ENCODE data around the gene UROC1. TPM values are rescaled to one million over a fixed set of nuclear protein-coding genes. Genes with fewer than 3 reads are reported as not detected.

The UROC1 gene
- total RNA-seq, 6 donors from 2014 or later, result not detected

- no peak overlapping the region for H3K4me3 ChIP-seq
- ATAC-seq (ENCODE audit: low FRiP score in 2 of 2) (no peak), DNase-seq (no peak)
- no peaks in the 10 kb centered on the region for H3K36me3 ChIP-seq
- H3K9me3 ChIP-seq, result no peaks in the 10 kb centered on the region
- peaks cover 0 to 3% (median 0%) of the 10 kb centered on the region in 4 donors for H3K4me1 ChIP-seq
- H3K27me3 ChIP-seq, result no peaks in the 10 kb centered on the region
- no peak overlapping the region for H3K27ac ChIP-seq
- TF ChIP-seq EP300 (IDR thresholded peaks at IDR 0.05) (no peak), POLR2AphosphoS5 (IDR thresholded peaks at IDR 0.05) (no peak), POLR2A (IDR thresholded peaks at IDR 0.05) (no peak), CTCF (IDR thresholded peaks at IDR 0.05) (no peak)
- 60 to 75% methylated on average over 11 to 18 of the region's 18 CpGs for WGBS, 2 donors
These were observed 7.8 kb downstream of the UROC1 start for GRCh38 chr3:126509597-126510307.

- WGBS, 2 donors, result 86 to 92% methylated on average over 3 to 4 of the region's 4 CpGs
- Histone ChIP-seq H3K4me1 (peaks cover 0 to 3% (median 0%) of the 10 kb centered on the region in 4 donors), H3K36me3 (no peaks in the 10 kb centered on the region), H3K27me3 (no peaks in the 10 kb centered on the region), H3K27ac (no peak overlapping the region), H3K4me3 (no peak overlapping the region), H3K9me3 (no peaks in the 10 kb centered on the region)
- ATAC-seq (ENCODE audit: low FRiP score in 2 of 2) (no peak), DNase-seq (no peak)
- TF ChIP-seq POLR2AphosphoS5 (IDR thresholded peaks at IDR 0.05), result no peak
- no peak for TF ChIP-seq CTCF (IDR thresholded peaks at IDR 0.05)
- TF ChIP-seq EP300 (IDR thresholded peaks at IDR 0.05), result no peak
- no peak for TF ChIP-seq POLR2A (IDR thresholded peaks at IDR 0.05)
These were observed 9.0 kb downstream of the UROC1 start for GRCh38 chr3:126508564-126508964.

GRCh38 chr3:126507886-126508285 lies 9.7 kb downstream of the UROC1 start:
- Histone ChIP-seq H3K27me3 (no peaks in the 10 kb centered on the region), H3K9me3 (no peaks in the 10 kb centered on the region), H3K36me3 (no peaks in the 10 kb centered on the region), H3K4me3 (no peak overlapping the region), H3K27ac (no peak overlapping the region), H3K4me1 (peaks cover 0 to 3% (median 0%) of the 10 kb centered on the region in 4 donors)
- TF ChIP-seq POLR2AphosphoS5 (IDR thresholded peaks at IDR 0.05) (no peak), POLR2A (IDR thresholded peaks at IDR 0.05) (no peak), CTCF (IDR thresholded peaks at IDR 0.05) (no peak), EP300 (IDR thresholded peaks at IDR 0.05) (no peak)
- 84 to 95% methylated on average over 6 to 9 of the region's 9 CpGs for WGBS, 2 donors
- DNase-seq (no peak), ATAC-seq (ENCODE audit: low FRiP score in 2 of 2) (no peak)

GRCh38 chr3:126503701-126504100 lies 13.9 kb downstream of the UROC1 start:
- ATAC-seq (ENCODE audit: low FRiP score in 2 of 2) (no peak), DNase-seq (no peak)
- Histone ChIP-seq H3K4me1 (no peaks in the 10 kb centered on the region), H3K27ac (no peak overlapping the region), H3K9me3 (no peaks in the 10 kb centered on the region), H3K4me3 (no peak overlapping the region), H3K27me3 (no peaks in the 10 kb centered on the region), H3K36me3 (no peaks in the 10 kb centered on the region)
- TF ChIP-seq CTCF (IDR thresholded peaks at IDR 0.05) (no peak), EP300 (IDR thresholded peaks at IDR 0.05) (no peak), POLR2A (IDR thresholded peaks at IDR 0.05) (no peak), POLR2AphosphoS5 (IDR thresholded peaks at IDR 0.05) (no peak)
- 91% methylated on average over 10 of the region's 10 CpGs; no CpG with 5 or more reads in 1 of the 2 donors for WGBS, 2 donors

GRCh38 chr3:126502656-126503055 lies 14.9 kb downstream of the UROC1 start:
- WGBS, 2 donors, result 93 to 100% methylated on average over 1 of the region's 1 CpG
- DNase-seq (no peak), ATAC-seq (ENCODE audit: low FRiP score in 2 of 2) (no peak)
- H3K4me1 ChIP-seq, result no peaks in the 10 kb centered on the region
- H3K36me3 ChIP-seq, result no peaks in the 10 kb centered on the region
- H3K27ac ChIP-seq, result no peak overlapping the region
- no peak for TF ChIP-seq POLR2AphosphoS5 (IDR thresholded peaks at IDR 0.05)
- TF ChIP-seq CTCF (IDR thresholded peaks at IDR 0.05), result no peak
- TF ChIP-seq POLR2A (IDR thresholded peaks at IDR 0.05), result no peak
- no peak for TF ChIP-seq EP300 (IDR thresholded peaks at IDR 0.05)
- no peaks in the 10 kb centered on the region for H3K9me3 ChIP-seq
- no peaks in the 10 kb centered on the region for H3K27me3 ChIP-seq
- no peak overlapping the region for H3K4me3 ChIP-seq

Measured in upper lobe of left lung (tissue), 6 donors.